HepG2 (cell line): Measurements from ENCODE around the gene ANKS1A. TPM values are rescaled to one million over a fixed set of nuclear protein-coding genes. Genes with fewer than 3 reads are reported as not detected.

Experiments
- ATAC-seq: fragments of 200-7000 bp; cut with Tn5 transposase; 3 replicates; pipeline ENCODE4 v1.9.1; 2020; ENCODE audit warnings: mild to moderate bottlenecking, moderate library complexity
- BruUV-seq: library from RNA; stranded (reverse); fragments of 400-500 nt; replicated peaks from 2 replicates; lab custom pipeline; 2021; lab: Mats Ljungman, UMichigan
- CTCF ChIA-PET: fragments of 300-600 bp; formaldehyde crosslinking; extraction: SDS; loops from one replicate; lab custom pipeline; 2021; ENCODE audit warnings: low total read pairs, inconsistent platforms, low intra/inter-chr PET ratio; lab: Yijun Ruan, JAX
- POLR2A ChIA-PET: fragments of 350-600 bp; sonication (Branson Sonifier 250); formaldehyde crosslinking; loops from one replicate; lab custom pipeline; 2020; ENCODE audit warnings: antibody characterized with exemption, inconsistent platforms; lab: Yijun Ruan, JAX
- DNase-seq: peaks from one replicate; pipeline ENCODE4 v3.0.0-alpha.2; 2015; ENCODE audit warnings: low spot score
- FAIRE-seq: peaks from 3 replicates; lab custom pipeline; 2011; peaks lifted over from hg19 to GRCh38; lab: Jason Lieb, UNC
- H2AFZ ChIP-seq: one replicate; pipeline ENCODE4 v1.6.1; 2011; ENCODE audit warnings: low read length, inconsistent platforms
- H3K27ac ChIP-seq: fragments of 300-600 bp; 3 replicates; pipeline ENCODE4 v1.8.0; 2011; ENCODE audit warnings: mixed run types, mild to moderate bottlenecking, mixed read lengths, low read length, inconsistent platforms; ENCODE audit not compliant: insufficient read depth; ENCODE audit errors: extremely low read length
- H3K27me3 ChIP-seq, 2 experiments: fragments of 200-600 bp in 1 of 2; 2 replicates in 1 of 2; 3 replicates in 1 of 2; pipeline versions ENCODE4 v1.6.0 to v1.8.0; 2011; ENCODE audit warnings: low read length in 2 of 2, mild to moderate bottlenecking in 2 of 2, moderate library complexity in 2 of 2, inconsistent platforms in 1 of 2; ENCODE audit not compliant: insufficient read depth in 2 of 2, control insufficient read depth in 1 of 2
- H3K36me3 ChIP-seq, 2 experiments: fragments of 200-600 bp in 1 of 2; replicated peaks in 1 of 2; 2 replicates in 1 of 2; 3 replicates in 1 of 2; pipeline versions ENCODE4 v1.5.1 to v1.8.0; 2011; ENCODE audit warnings: low read length in 2 of 2, inconsistent platforms in 1 of 2; ENCODE audit not compliant: insufficient read depth in 2 of 2, control insufficient read depth in 1 of 2
- H3K4me1 ChIP-seq: 2 replicates; pipeline ENCODE4 v1.5.1; 2012; ENCODE audit warnings: low read length, inconsistent platforms; ENCODE audit not compliant: insufficient read depth
- H3K4me2 ChIP-seq: 2 replicates; pipeline ENCODE4 v1.6.0; 2011; ENCODE audit warnings: low read depth, low read length, inconsistent platforms
- H3K4me3 ChIP-seq, 3 experiments: fragments of 200-600 bp in 1 of 3; sonication (generic), shearing (Covaris generic) in 1 of 3; replicated peaks in 1 of 3; 2 replicates each; pipeline ENCODE4 v1.5.1; 2011 to 2016; ENCODE audit warnings: low read length in 3 of 3, inconsistent platforms in 2 of 3, low read depth in 2 of 3, mild to moderate bottlenecking in 2 of 3, control low read depth in 1 of 3, mixed read lengths in 1 of 3; ENCODE audit not compliant: insufficient read depth in 1 of 3
- H3K79me2 ChIP-seq: one replicate; pipeline ENCODE4 v1.6.1; 2011; ENCODE audit warnings: low read length, inconsistent platforms; ENCODE audit not compliant: insufficient read depth
- H3K9ac ChIP-seq: 2 replicates; pipeline ENCODE4 v1.6.0; 2011; ENCODE audit warnings: mild to moderate bottlenecking, low read depth, low read length, inconsistent platforms; ENCODE audit not compliant: insufficient read depth
- H3K9me3 ChIP-seq: 2 replicates; pipeline ENCODE4 v1.5.1; 2012; ENCODE audit warnings: mild to moderate bottlenecking, low read length
- H4K20me1 ChIP-seq: 2 replicates; pipeline ENCODE4 v1.6.0; 2011; ENCODE audit warnings: inconsistent platforms, mild to moderate bottlenecking, low read length, moderate library complexity; ENCODE audit not compliant: insufficient read depth
- NKX3-1 ChIP-seq: sonication (generic); formaldehyde crosslinking; IDR thresholded peaks from 2 replicates; pipeline ENCODE4 v1.5.0; 2020; ENCODE audit warnings: missing genetic modification reagents
- SMC3 ChIP-seq: IDR thresholded peaks from 2 replicates; pipeline ENCODE4 v1.6.1; 2011; ENCODE audit warnings: low read length, improper control_type of control experiment
- SRF ChIP-seq: IDR thresholded peaks from 2 replicates; pipeline ENCODE4 v1.6.1; 2011; ENCODE audit warnings: mild to moderate bottlenecking, low read depth, low read length, moderate library complexity
- SSRP1 ChIP-seq: IDR thresholded peaks from 2 replicates; pipeline ENCODE4 v1.6.1; 2016; ENCODE audit warnings: control low read depth
- ZNF263 ChIP-seq: sonication (generic); formaldehyde crosslinking; IDR thresholded peaks from 2 replicates; pipeline ENCODE4 v1.4.0; 2020; ENCODE audit warnings: missing genetic modification reagents
- ZNF367 ChIP-seq: sonication (generic); formaldehyde crosslinking; IDR thresholded peaks from 2 replicates; pipeline ENCODE4 v1.4.0; 2020; ENCODE audit warnings: missing genetic modification reagents, borderline replicate concordance
- ZNF704 ChIP-seq: sonication (generic); formaldehyde crosslinking; IDR thresholded peaks from 2 replicates; pipeline ENCODE4 v1.8.1; 2023; ENCODE audit warnings: mild to moderate bottlenecking, inconsistent platforms, moderate library complexity, missing genetic modification reagents, borderline replicate concordance
- WGBS: methylation state at CpG from one replicate; pipeline ENCODE4 v1.1.6; 2017; ENCODE audit warnings: low lambda C conversion rate; 5-methylcytosine and 5-hydroxymethylcytosine counted together
- in situ Hi-C: cut with HindIII; loops from 2 replicates; pipeline ENCODE4 v1.10.0; 2017; ENCODE audit warnings: low pct_unique_long_range_greater_than_20kb; ENCODE audit not compliant: extremely low pct_ligation_motif_present
- intact Hi-C: fragments of 100-400 bp; cut with micrococcal nuclease; formaldehyde crosslinking; loops from one replicate; pipeline ENCODE4 v1.10.0; 2022; ENCODE audit not compliant: unreplicated experiment
- polyA plus RNA-seq, 8 experiments: library from polyadenylated mRNA; depleted of rRNA in 3 of 8; stranded (reverse) in 7 of 8; unstranded in 1 of 8; fragments of >200 nt; fragmentation: Illumina TruSeq in 4 of 8; extraction: Trizol in 4 of 8; gene quantifications; 2 replicates each; pipeline versions ENCODE4 v1.2.1 to v1.2.3, GENCODE V29; 2011 to 2016; ENCODE audit warnings: low read depth in 4 of 8, missing spikeins in 1 of 8, mixed read lengths in 1 of 8; ENCODE audit not compliant: insufficient read depth in 1 of 8
- total RNA-seq, 5 experiments: library from RNA; depleted of rRNA; stranded (reverse); fragments of >200 nt; fragmentation: Illumina TruSeq; extraction: Trizol; gene quantifications; 2 replicates each; pipeline ENCODE4 v1.2.3, GENCODE V29; 2016; ENCODE audit warnings: low read depth in 1 of 5
- TF ChIP-seq, protein P1 (sequence below): sonication (generic); formaldehyde crosslinking; conservative IDR thresholded peaks from 2 replicates; pipeline ENCODE4 v1.8.1; 2023; ENCODE audit warnings: missing genetic modification reagents
- TF ChIP-seq, protein P2 (sequence below): sonication (generic); formaldehyde crosslinking; IDR thresholded peaks from 2 replicates; pipeline ENCODE4 v1.5.0; 2020; ENCODE audit warnings: missing genetic modification reagents
- TF ChIP-seq, protein P3 (sequence below): sonication (generic); formaldehyde crosslinking; IDR thresholded peaks from 2 replicates; pipeline ENCODE4 v1.9.0; 2021; ENCODE audit warnings: missing genetic modification reagents, mild to moderate bottlenecking, borderline replicate concordance
- TF ChIP-seq, protein P4 (sequence below): IDR thresholded peaks from 2 replicates; pipeline ENCODE4 v1.6.1; 2016; ENCODE audit warnings: mild to moderate bottlenecking

The ANKS1A gene
- total and polyA plus RNA-seq, 2 of the 13 experiments (the other 11 are each of a cell fraction or from before 2014, with no cell fraction given) = 7.2 to 15.1 TPM

DNA sequence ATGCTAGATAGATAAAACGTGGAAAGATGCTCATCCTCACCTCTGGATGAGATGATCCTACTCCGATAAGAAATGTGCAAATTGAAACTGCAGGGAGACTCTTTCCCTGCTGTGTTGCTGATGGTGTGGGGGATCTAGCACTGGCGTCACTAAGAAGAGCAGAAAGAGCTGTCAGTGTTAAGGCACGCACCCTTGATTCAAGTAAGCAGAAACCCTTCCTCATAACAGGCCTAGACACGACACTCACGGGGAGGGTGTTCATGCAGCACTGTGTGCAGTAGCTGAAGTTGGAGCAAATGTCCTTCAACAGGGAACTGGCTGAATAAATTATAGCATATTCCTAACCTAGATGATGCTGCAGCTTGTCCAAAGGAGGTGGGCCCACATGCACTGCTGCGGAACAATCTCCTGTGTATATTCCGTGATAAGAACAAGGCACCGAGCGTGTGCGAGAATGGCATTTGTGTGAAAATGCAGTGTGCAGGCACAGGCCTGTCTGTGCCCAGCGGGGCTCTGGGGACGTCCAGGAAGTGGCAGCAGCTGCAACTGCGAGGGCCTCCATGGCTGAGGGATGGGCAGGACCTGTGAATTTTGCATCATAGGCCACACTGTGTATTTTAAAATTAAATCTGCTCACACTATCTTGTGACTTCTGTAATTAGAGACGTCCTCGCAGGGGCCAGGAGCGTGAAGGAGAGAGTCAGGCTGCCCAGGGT lies 188.1 kb downstream of the ANKS1A start:
- no peak for DNase-seq
- no peaks in the 10 kb centered on the region for H3K9me3 ChIP-seq
- FAIRE-seq = no peak
- H3K4me3 ChIP-seq = no peak overlapping the region
- 88% methylated on average over 17 of the region's 17 CpGs for WGBS
- no peak for ATAC-seq
- H3K36me3 ChIP-seq = peaks cover 16 to 25% of the 10 kb centered on the region in 2 experiments
- H4K20me1 ChIP-seq = no peaks in the 10 kb centered on the region
- BruUV-seq = no TSS peak
- H3K4me2 ChIP-seq = no peak overlapping the region
- H3K79me2 ChIP-seq = no peaks in the 10 kb centered on the region
- in situ Hi-C loops = no loop called here
- intact Hi-C loops = no loop called here
- CTCF ChIA-PET = no interaction called here
- no peak overlapping the region for H3K9ac ChIP-seq
- H3K27ac ChIP-seq = no peak overlapping the region
- no peaks in the 10 kb centered on the region for H3K27me3 ChIP-seq
- no peak for TF ChIP-seq ZNF263 (CRISPR knock-in tag)
- TF ChIP-seq, protein P1, sequence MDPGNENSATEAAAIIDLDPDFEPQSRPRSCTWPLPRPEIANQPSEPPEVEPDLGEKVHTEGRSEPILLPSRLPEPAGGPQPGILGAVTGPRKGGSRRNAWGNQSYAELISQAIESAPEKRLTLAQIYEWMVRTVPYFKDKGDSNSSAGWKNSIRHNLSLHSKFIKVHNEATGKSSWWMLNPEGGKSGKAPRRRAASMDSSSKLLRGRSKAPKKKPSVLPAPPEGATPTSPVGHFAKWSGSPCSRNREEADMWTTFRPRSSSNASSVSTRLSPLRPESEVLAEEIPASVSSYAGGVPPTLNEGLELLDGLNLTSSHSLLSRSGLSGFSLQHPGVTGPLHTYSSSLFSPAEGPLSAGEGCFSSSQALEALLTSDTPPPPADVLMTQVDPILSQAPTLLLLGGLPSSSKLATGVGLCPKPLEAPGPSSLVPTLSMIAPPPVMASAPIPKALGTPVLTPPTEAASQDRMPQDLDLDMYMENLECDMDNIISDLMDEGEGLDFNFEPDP (CRISPR knock-in tag) = 0 out of 2 replicates have a peak, but pooled peaks have one; percentile 51
- POLR2A ChIA-PET = no interaction called here
- H3K4me1 ChIP-seq = no peaks in the 10 kb centered on the region
- no peak overlapping the region for H2AFZ ChIP-seq

DNA sequence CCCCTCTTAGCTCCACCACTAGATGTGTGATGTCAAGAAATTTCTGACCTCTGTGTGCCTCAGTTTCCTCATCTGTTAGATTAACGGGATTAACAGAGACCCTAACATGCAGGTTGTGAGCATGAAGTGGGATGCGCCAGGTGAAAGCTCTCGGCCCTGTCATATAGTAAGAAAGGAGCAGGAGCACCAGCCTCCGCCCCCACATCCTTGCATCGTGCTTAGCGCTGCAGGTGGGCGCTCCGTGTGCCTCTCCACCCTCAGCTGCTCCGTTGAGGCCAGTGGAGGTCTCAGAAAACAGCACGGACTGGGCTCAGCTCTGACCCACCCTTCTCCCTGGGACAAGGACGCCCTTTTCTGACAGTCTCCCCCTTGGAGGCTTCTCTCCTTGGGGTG lies 188.7 kb downstream of the ANKS1A start:
- Histone ChIP-seq H3K27ac (no peak overlapping the region), H3K27me3 (no peaks in the 10 kb centered on the region), H4K20me1 (no peaks in the 10 kb centered on the region), H3K79me2 (no peaks in the 10 kb centered on the region), H2AFZ (no peak overlapping the region), H3K4me3 (no peak overlapping the region), H3K4me1 (no peaks in the 10 kb centered on the region), H3K9me3 (no peaks in the 10 kb centered on the region), H3K9ac (no peak overlapping the region), H3K4me2 (no peak overlapping the region), H3K36me3 (peaks cover 17 to 25% of the 10 kb centered on the region in 2 experiments)
- ATAC-seq = no peak
- ChIA-PET POLR2A (no interaction called here), CTCF (no interaction called here)
- DNase-seq = no peak
- in situ Hi-C loops = no loop called here
- 88% methylated on average over 11 of the region's 11 CpGs for WGBS
- intact Hi-C loops = no loop called here
- FAIRE-seq = no peak
- BruUV-seq = no TSS peak
- TF ChIP-seq SSRP1 (CRISPR knock-in tag) (no peak), ZNF704 (CRISPR knock-in tag) (no peak), ZNF367 (CRISPR knock-in tag) (no peak), NKX3-1 (CRISPR knock-in tag) (no peak), SRF (no peak), SMC3 (no peak)
- TF ChIP-seq, protein P2, sequence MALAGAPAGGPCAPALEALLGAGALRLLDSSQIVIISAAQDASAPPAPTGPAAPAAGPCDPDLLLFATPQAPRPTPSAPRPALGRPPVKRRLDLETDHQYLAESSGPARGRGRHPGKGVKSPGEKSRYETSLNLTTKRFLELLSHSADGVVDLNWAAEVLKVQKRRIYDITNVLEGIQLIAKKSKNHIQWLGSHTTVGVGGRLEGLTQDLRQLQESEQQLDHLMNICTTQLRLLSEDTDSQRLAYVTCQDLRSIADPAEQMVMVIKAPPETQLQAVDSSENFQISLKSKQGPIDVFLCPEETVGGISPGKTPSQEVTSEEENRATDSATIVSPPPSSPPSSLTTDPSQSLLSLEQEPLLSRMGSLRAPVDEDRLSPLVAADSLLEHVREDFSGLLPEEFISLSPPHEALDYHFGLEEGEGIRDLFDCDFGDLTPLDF (CRISPR knock-in tag) = no peak
- TF ChIP-seq, protein P3, sequence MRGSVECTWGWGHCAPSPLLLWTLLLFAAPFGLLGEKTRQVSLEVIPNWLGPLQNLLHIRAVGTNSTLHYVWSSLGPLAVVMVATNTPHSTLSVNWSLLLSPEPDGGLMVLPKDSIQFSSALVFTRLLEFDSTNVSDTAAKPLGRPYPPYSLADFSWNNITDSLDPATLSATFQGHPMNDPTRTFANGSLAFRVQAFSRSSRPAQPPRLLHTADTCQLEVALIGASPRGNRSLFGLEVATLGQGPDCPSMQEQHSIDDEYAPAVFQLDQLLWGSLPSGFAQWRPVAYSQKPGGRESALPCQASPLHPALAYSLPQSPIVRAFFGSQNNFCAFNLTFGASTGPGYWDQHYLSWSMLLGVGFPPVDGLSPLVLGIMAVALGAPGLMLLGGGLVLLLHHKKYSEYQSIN = no peak
- TF ChIP-seq, protein P4, sequence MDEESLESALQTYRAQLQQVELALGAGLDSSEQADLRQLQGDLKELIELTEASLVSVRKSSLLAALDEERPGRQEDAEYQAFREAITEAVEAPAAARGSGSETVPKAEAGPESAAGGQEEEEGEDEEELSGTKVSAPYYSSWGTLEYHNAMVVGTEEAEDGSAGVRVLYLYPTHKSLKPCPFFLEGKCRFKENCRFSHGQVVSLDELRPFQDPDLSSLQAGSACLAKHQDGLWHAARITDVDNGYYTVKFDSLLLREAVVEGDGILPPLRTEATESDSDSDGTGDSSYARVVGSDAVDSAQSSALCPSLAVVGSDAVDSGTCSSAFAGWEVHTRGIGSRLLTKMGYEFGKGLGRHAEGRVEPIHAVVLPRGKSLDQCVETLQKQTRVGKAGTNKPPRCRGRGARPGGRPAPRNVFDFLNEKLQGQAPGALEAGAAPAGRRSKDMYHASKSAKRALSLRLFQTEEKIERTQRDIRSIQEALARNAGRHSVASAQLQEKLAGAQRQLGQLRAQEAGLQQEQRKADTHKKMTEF (CRISPR knock-in tag) = no peak
